Measurements from ENCODE around the gene ELFN2.

The ELFN2 gene

GRCh38 chr22:37462983-37463382 lies 35.7 kb upstream of the ELFN2 start:
- CTCF ChIA-PET: interaction anchor here (1.8 to 1.9 kb wide), 2 partner anchors 9 to 145 kb away, joined by 6 to 7 read pairs; no protein-coding TSS in a partner anchor
- DNase-seq (ENCODE audit: extremely low spot score): no peak
- TF ChIP-seq CTCF (IDR thresholded peaks at IDR 0.05; ENCODE audit: control extremely low read depth, extremely low read depth, low read depth, missing control alignments): no peak
- POLR2A ChIA-PET: no interaction called here

- DNase-seq (ENCODE audit: extremely low spot score): no peak
- no peak for TF ChIP-seq CTCF (IDR thresholded peaks at IDR 0.05; ENCODE audit: control extremely low read depth, extremely low read depth, low read depth, missing control alignments)
- ChIA-PET POLR2A (no interaction called here), CTCF (interaction anchor here (1.0 to 1.9 kb wide), 3 partner anchors 10 to 145 kb away, joined by 3 to 7 read pairs (median 6); no protein-coding TSS in a partner anchor)
Measured at GRCh38 chr22:37462436-37462835, 35.2 kb upstream of the ELFN2 start.

- no peak for TF ChIP-seq CTCF (IDR thresholded peaks at IDR 0.05; ENCODE audit: control extremely low read depth, extremely low read depth, low read depth, missing control alignments)
- no peak for DNase-seq (ENCODE audit: extremely low spot score)
- ChIA-PET POLR2A (no interaction called here), CTCF (interaction anchor here (1.0 to 1.8 kb wide), 2 partner anchors 10 to 33 kb away, joined by 3 to 6 read pairs; no protein-coding TSS in a partner anchor)
Measured at GRCh38 chr22:37461961-37462360, 34.7 kb upstream of the ELFN2 start.

- DNase-seq (ENCODE audit: extremely low spot score): no peak
- POLR2A ChIA-PET: interaction anchor here (0.7 kb wide), 1 partner anchor 145 kb away, joined by 3 read pairs; no protein-coding TSS in a partner anchor
- CTCF ChIA-PET: no interaction called here
- TF ChIP-seq CTCF (IDR thresholded peaks at IDR 0.05; ENCODE audit: control extremely low read depth, extremely low read depth, low read depth, missing control alignments): no peak
Measured at GRCh38 chr22:37460684-37461083, 33.4 kb upstream of the ELFN2 start.

GRCh38 chr22:37459206-37459605 lies 31.9 kb upstream of the ELFN2 start:
- TF ChIP-seq CTCF (IDR thresholded peaks at IDR 0.05; ENCODE audit: control extremely low read depth, extremely low read depth, low read depth, missing control alignments): no peak
- no peak for DNase-seq (ENCODE audit: extremely low spot score)
- POLR2A ChIA-PET: no interaction called here
- CTCF ChIA-PET: interaction anchor here (1.3 to 5.2 kb wide), 8 partner anchors 11 to 199 kb away, joined by 3 to 68 read pairs (median 12); no protein-coding TSS in a partner anchor

GRCh38 chr22:37457093-37457893 lies 30.0 kb upstream of the ELFN2 start:
- peak; percentile 76 for TF ChIP-seq CTCF (IDR thresholded peaks at IDR 0.05; ENCODE audit: control extremely low read depth, extremely low read depth, low read depth, missing control alignments)
- ChIA-PET CTCF (interaction anchor here (0.6 to 5.2 kb wide), 19 partner anchors 9 to 197 kb away, joined by 3 to 68 read pairs (median 4); partner anchors contain the start of gene MFNG), POLR2A (no interaction called here)
- DNase-seq (ENCODE audit: extremely low spot score): peak; percentile 87
